HepG2 (cell line): Measurements from ENCODE around the gene RIPK1.

Experiments
- CREM ChIP-seq, 2 experiments: sonication (generic) in 1 of 2; formaldehyde crosslinking in 1 of 2; IDR thresholded peaks; 2 replicates each; pipeline versions ENCODE4 v1.4.0 to v1.6.1; 2016 to 2020; ENCODE audit warnings: antibody characterized with exemption in 1 of 2, mild to moderate bottlenecking in 1 of 2, missing genetic modification reagents in 1 of 2
- CTCF ChIP-seq: sonication (generic); formaldehyde crosslinking; IDR thresholded peaks from 2 replicates; pipeline ENCODE4 v1.5.0; 2020; ENCODE audit warnings: mild to moderate bottlenecking, missing genetic modification reagents, moderate library complexity
- HMG20A ChIP-seq: IDR thresholded peaks from 2 replicates; pipeline ENCODE4 v1.6.1; 2016; ENCODE audit warnings: borderline replicate concordance
- MYC ChIP-seq: sonication (generic); formaldehyde crosslinking; IDR thresholded peaks from 2 replicates; pipeline ENCODE4 v1.9.0; 2021; ENCODE audit warnings: missing genetic modification reagents, borderline replicate concordance
- NAIF1 ChIP-seq: sonication (generic); formaldehyde crosslinking; IDR thresholded peaks from 2 replicates; pipeline ENCODE4 v1.5.0; 2020; ENCODE audit warnings: mild to moderate bottlenecking, missing genetic modification reagents, borderline replicate concordance
- PHF21A ChIP-seq: sonication (generic); formaldehyde crosslinking; IDR thresholded peaks from 2 replicates; pipeline ENCODE4 v1.5.0; 2020; ENCODE audit warnings: mild to moderate bottlenecking, missing genetic modification reagents
- POLR2A ChIP-seq, 2 experiments: IDR thresholded peaks; 2 replicates each; pipeline ENCODE4 v1.6.1; 2011; ENCODE audit warnings: low read depth in 2 of 2, low read length in 2 of 2, mild to moderate bottlenecking in 1 of 2, moderate library complexity in 1 of 2; ENCODE audit not compliant: insufficient read depth in 1 of 2
- SRF ChIP-seq: IDR thresholded peaks from 2 replicates; pipeline ENCODE4 v1.6.1; 2011; ENCODE audit warnings: mild to moderate bottlenecking, low read depth, low read length, moderate library complexity
- ZMYM3 ChIP-seq: sonication (generic); formaldehyde crosslinking; IDR thresholded peaks from 2 replicates; pipeline ENCODE4 v1.5.1; 2020; ENCODE audit warnings: mild to moderate bottlenecking, missing genetic modification reagents
- ZNF749 ChIP-seq: sonication (generic); formaldehyde crosslinking; IDR thresholded peaks from 2 replicates; pipeline ENCODE4 v1.8.0; 2022; ENCODE audit warnings: mild to moderate bottlenecking, missing genetic modification reagents, moderate library complexity, borderline replicate concordance

DNA sequence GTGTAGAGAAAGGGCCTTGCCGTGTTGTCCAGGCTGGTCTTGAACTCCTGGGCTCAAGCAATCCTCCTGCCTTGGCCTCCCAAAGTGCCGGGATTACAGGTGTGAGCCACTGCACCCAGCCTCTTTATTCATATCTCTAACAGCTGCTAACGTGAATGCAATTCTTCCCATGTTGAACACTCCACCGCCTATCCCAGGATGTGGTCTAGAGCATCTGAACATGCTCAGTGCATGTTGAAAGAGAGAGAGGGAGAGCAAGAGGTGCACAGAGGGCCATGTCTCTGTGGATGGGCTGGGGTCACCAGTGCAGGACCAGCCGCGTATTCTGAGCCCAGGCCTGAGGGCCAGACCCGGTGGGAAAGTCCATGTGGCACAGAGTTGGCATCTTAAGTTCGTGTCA, 76.3 kb downstream of the RIPK1 start:
- TF ChIP-seq MYC (CRISPR knock-in tag) (no peak), SRF (no peak), ZNF749 (CRISPR knock-in tag) (no peak), NAIF1 (no peak), ZMYM3 (CRISPR knock-in tag) (no peak), POLR2A (IDR thresholded peaks at IDR 0.05; ENCODE audit: insufficient read depth in 1 of 2, low read depth in 2 of 2, low read length in 2 of 2) (no peak), CTCF (CRISPR knock-in tag) (no peak), CREM (IDR thresholded peaks at IDR 0.05) (no peak), CREM (CRISPR knock-in tag; IDR thresholded peaks at IDR 0.05) (no peak), HMG20A (CRISPR knock-in tag) (no peak), PHF21A (CRISPR knock-in tag) (no peak)
